ENCODE measurements around the gene PAQR9. TPM values are rescaled to one million over a fixed set of nuclear protein-coding genes. Genes with fewer than 3 reads are reported as not detected.

The PAQR9 gene
- total and polyA plus RNA-seq, 9 of the 15 experiments (the other 6 are each of a cell fraction or from before 2014, with no cell fraction given) = 0.04 to 0.58 (median 0.22) TPM

DNA sequence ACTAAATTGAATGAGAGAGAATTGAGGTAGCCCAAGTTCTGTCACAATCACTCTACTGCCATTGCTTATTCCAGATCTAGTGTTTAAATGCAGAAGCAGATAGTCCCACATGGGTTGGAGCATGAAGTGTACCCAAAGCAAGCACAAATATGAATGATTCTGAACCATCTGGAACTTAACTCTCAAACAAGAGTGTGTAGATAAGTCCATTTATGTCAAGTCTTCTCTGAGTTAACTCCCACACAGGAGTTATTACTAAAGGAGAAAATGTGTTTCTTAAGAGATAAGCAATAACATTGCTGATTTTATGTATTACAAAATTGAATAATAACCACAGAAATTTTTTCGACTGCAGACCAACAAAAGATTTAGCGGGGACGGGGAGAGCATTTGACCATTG is 33.6 kb downstream of the PAQR9 start (continued):
- TF ChIP-seq, protein P1, sequence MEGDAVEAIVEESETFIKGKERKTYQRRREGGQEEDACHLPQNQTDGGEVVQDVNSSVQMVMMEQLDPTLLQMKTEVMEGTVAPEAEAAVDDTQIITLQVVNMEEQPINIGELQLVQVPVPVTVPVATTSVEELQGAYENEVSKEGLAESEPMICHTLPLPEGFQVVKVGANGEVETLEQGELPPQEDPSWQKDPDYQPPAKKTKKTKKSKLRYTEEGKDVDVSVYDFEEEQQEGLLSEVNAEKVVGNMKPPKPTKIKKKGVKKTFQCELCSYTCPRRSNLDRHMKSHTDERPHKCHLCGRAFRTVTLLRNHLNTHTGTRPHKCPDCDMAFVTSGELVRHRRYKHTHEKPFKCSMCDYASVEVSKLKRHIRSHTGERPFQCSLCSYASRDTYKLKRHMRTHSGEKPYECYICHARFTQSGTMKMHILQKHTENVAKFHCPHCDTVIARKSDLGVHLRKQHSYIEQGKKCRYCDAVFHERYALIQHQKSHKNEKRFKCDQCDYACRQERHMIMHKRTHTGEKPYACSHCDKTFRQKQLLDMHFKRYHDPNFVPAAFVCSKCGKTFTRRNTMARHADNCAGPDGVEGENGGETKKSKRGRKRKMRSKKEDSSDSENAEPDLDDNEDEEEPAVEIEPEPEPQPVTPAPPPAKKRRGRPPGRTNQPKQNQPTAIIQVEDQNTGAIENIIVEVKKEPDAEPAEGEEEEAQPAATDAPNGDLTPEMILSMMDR (IDR thresholded peaks at IDR 0.05 in 2 of 3, conservative IDR thresholded peaks at IDR 0.05 in 1 of 3; ENCODE audit: insufficient read depth in 2 of 3, low read depth in 1 of 3, low read length in 3 of 3) = no peak
- no peak for TF ChIP-seq ZEB2 (IDR thresholded peaks at IDR 0.05)
- no peak for TF ChIP-seq WHSC1 (IDR thresholded peaks at IDR 0.05; ENCODE audit: low read length)
- no peak for TF ChIP-seq ZNF586 (CRISPR knock-in tag; conservative IDR thresholded peaks at IDR 0.05)
- TF ChIP-seq, protein P2, sequence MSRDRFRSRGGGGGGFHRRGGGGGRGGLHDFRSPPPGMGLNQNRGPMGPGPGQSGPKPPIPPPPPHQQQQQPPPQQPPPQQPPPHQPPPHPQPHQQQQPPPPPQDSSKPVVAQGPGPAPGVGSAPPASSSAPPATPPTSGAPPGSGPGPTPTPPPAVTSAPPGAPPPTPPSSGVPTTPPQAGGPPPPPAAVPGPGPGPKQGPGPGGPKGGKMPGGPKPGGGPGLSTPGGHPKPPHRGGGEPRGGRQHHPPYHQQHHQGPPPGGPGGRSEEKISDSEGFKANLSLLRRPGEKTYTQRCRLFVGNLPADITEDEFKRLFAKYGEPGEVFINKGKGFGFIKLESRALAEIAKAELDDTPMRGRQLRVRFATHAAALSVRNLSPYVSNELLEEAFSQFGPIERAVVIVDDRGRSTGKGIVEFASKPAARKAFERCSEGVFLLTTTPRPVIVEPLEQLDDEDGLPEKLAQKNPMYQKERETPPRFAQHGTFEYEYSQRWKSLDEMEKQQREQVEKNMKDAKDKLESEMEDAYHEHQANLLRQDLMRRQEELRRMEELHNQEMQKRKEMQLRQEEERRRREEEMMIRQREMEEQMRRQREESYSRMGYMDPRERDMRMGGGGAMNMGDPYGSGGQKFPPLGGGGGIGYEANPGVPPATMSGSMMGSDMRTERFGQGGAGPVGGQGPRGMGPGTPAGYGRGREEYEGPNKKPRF (IDR thresholded peaks at IDR 0.05; ENCODE audit: low read depth, low read length) = no peak
- TF ChIP-seq, protein P3, sequence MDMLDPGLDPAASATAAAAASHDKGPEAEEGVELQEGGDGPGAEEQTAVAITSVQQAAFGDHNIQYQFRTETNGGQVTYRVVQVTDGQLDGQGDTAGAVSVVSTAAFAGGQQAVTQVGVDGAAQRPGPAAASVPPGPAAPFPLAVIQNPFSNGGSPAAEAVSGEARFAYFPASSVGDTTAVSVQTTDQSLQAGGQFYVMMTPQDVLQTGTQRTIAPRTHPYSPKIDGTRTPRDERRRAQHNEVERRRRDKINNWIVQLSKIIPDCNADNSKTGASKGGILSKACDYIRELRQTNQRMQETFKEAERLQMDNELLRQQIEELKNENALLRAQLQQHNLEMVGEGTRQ (CRISPR knock-in tag; IDR thresholded peaks at IDR 0.05) = no peak
- peak; percentile 58; the same call in 1 of the 2 replicates for TF ChIP-seq EGR1 (conservative IDR thresholded peaks at IDR 0.05)
- 0 out of 2 replicates have a peak, but pooled peaks have one; percentile 19 for TF ChIP-seq GATAD2A (IDR thresholded peaks at IDR 0.05)
- no peak for TF ChIP-seq ZNF133 (CRISPR knock-in tag; IDR thresholded peaks at IDR 0.05)
- TF ChIP-seq HDGF (IDR thresholded peaks at IDR 0.05) = no peak
- TF ChIP-seq, protein P4, sequence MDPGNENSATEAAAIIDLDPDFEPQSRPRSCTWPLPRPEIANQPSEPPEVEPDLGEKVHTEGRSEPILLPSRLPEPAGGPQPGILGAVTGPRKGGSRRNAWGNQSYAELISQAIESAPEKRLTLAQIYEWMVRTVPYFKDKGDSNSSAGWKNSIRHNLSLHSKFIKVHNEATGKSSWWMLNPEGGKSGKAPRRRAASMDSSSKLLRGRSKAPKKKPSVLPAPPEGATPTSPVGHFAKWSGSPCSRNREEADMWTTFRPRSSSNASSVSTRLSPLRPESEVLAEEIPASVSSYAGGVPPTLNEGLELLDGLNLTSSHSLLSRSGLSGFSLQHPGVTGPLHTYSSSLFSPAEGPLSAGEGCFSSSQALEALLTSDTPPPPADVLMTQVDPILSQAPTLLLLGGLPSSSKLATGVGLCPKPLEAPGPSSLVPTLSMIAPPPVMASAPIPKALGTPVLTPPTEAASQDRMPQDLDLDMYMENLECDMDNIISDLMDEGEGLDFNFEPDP (CRISPR knock-in tag; IDR thresholded peaks at IDR 0.05) = no peak
- TF ChIP-seq, protein P5, sequence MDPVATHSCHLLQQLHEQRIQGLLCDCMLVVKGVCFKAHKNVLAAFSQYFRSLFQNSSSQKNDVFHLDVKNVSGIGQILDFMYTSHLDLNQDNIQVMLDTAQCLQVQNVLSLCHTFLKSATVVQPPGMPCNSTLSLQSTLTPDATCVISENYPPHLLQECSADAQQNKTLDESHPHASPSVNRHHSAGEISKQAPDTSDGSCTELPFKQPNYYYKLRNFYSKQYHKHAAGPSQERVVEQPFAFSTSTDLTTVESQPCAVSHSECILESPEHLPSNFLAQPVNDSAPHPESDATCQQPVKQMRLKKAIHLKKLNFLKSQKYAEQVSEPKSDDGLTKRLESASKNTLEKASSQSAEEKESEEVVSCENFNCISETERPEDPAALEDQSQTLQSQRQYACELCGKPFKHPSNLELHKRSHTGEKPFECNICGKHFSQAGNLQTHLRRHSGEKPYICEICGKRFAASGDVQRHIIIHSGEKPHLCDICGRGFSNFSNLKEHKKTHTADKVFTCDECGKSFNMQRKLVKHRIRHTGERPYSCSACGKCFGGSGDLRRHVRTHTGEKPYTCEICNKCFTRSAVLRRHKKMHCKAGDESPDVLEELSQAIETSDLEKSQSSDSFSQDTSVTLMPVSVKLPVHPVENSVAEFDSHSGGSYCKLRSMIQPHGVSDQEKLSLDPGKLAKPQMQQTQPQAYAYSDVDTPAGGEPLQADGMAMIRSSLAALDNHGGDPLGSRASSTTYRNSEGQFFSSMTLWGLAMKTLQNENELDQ (CRISPR knock-in tag; IDR thresholded peaks at IDR 0.05; ENCODE audit: borderline replicate concordance) = no peak
- peak; percentile 95 for TF ChIP-seq CBFA2T2 (conservative IDR thresholded peaks at IDR 0.05)
- no peak for TF ChIP-seq LCOR (CRISPR knock-in tag; IDR thresholded peaks at IDR 0.05)
- TF ChIP-seq, protein P6, sequence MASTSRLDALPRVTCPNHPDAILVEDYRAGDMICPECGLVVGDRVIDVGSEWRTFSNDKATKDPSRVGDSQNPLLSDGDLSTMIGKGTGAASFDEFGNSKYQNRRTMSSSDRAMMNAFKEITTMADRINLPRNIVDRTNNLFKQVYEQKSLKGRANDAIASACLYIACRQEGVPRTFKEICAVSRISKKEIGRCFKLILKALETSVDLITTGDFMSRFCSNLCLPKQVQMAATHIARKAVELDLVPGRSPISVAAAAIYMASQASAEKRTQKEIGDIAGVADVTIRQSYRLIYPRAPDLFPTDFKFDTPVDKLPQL (IDR thresholded peaks at IDR 0.05; ENCODE audit: extremely low read depth, insufficient read length) = no peak
- no peak for TF ChIP-seq ZNF174 (CRISPR knock-in tag; IDR thresholded peaks at IDR 0.05)
- TF ChIP-seq, protein P7, sequence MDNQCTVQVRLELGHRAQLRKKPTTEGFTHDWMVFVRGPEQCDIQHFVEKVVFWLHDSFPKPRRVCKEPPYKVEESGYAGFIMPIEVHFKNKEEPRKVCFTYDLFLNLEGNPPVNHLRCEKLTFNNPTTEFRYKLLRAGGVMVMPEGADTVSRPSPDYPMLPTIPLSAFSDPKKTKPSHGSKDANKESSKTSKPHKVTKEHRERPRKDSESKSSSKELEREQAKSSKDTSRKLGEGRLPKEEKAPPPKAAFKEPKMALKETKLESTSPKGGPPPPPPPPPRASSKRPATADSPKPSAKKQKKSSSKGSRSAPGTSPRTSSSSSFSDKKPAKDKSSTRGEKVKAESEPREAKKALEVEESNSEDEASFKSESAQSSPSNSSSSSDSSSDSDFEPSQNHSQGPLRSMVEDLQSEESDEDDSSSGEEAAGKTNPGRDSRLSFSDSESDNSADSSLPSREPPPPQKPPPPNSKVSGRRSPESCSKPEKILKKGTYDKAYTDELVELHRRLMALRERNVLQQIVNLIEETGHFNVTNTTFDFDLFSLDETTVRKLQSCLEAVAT (IDR thresholded peaks at IDR 0.05) = no peak
- TF ChIP-seq ZNF408 (CRISPR knock-in tag; IDR thresholded peaks at IDR 0.05; ENCODE audit: low read depth) = no peak
- no peak for TF ChIP-seq ZNF146 (CRISPR knock-in tag; IDR thresholded peaks at IDR 0.05; ENCODE audit: unreplicated experiment)

Data from K562 (cell line).